ENCODE data around the gene CCNK.

CCNK gene

GRCh38 chr14:99521176-99522024, 40.2 kb downstream of the CCNK start:
- H3K36me3 ChIP-seq (ENCODE audit: insufficient read depth, low read length), result no peaks in the 10 kb centered on the region
- TF ChIP-seq EZH2phosphoT487 (IDR thresholded peaks at IDR 0.05; ENCODE audit: borderline replicate concordance) (no peak), CTCF (conservative IDR thresholded peaks at IDR 0.05; ENCODE audit: low read length) (no peak)
- H3K9me2 ChIP-seq (replicated peaks; ENCODE audit: low read depth, low read length), result no peaks in the 10 kb centered on the region

GRCh38 chr14:99522025-99522401, 40.8 kb downstream of the CCNK start:
- H3K9me3 ChIP-seq (ENCODE audit: insufficient read depth, low read depth, low read length), result no peaks in the 10 kb centered on the region
- no peaks in the 10 kb centered on the region for H3K4me1 ChIP-seq (ENCODE audit: insufficient read depth, low read length, poor library complexity, severe bottlenecking)
- H3K4me3 ChIP-seq (ENCODE audit: low read length, poor library complexity, severe bottlenecking), result no peak overlapping the region
- no peak overlapping the region for H3K4me2 ChIP-seq (ENCODE audit: low read depth, low read length, poor library complexity, severe bottlenecking)
- no peak for TF ChIP-seq EZH2phosphoT487 (IDR thresholded peaks at IDR 0.05; ENCODE audit: borderline replicate concordance)
- no peak for TF ChIP-seq CTCF (conservative IDR thresholded peaks at IDR 0.05; ENCODE audit: low read length)
- H4K20me1 ChIP-seq (ENCODE audit: insufficient read depth, low read length, poor library complexity, severe bottlenecking), result peaks cover 8% of the 10 kb centered on the region
- H3K9ac ChIP-seq (ENCODE audit: low read depth, low read length, poor library complexity, severe bottlenecking), result no peak overlapping the region
- no peaks in the 10 kb centered on the region for H3K27me3 ChIP-seq (ENCODE audit: insufficient read depth, low read length, poor library complexity, severe bottlenecking)
- H3K36me3 ChIP-seq (ENCODE audit: insufficient read depth, low read length), result no peaks in the 10 kb centered on the region
- H3F3A ChIP-seq (ENCODE audit: low read depth), result no peaks in the 10 kb centered on the region
- H3K9me2 ChIP-seq (replicated peaks; ENCODE audit: low read depth, low read length), result no peaks in the 10 kb centered on the region
- H2AFZ ChIP-seq (ENCODE audit: low read length), result no peak overlapping the region
- no peaks in the 10 kb centered on the region for H3K79me2 ChIP-seq (ENCODE audit: insufficient read depth, low read length)

More at GRCh38 chr14:99521176-99522024, 40.2 kb downstream of the CCNK start:
- Histone ChIP-seq H3K4me2 (ENCODE audit: low read depth, low read length, poor library complexity, severe bottlenecking) (no peak overlapping the region), H3F3A (ENCODE audit: low read depth) (no peaks in the 10 kb centered on the region), H2AFZ (ENCODE audit: low read length) (no peak overlapping the region), H3K4me3 (ENCODE audit: low read length, poor library complexity, severe bottlenecking) (no peak overlapping the region), H3K9ac (ENCODE audit: low read depth, low read length, poor library complexity, severe bottlenecking) (no peak overlapping the region), H3K27me3 (ENCODE audit: insufficient read depth, low read length, poor library complexity, severe bottlenecking) (no peaks in the 10 kb centered on the region), H3K4me1 (ENCODE audit: insufficient read depth, low read length, poor library complexity, severe bottlenecking) (no peaks in the 10 kb centered on the region), H3K9me3 (ENCODE audit: insufficient read depth, low read depth, low read length) (no peaks in the 10 kb centered on the region), H4K20me1 (ENCODE audit: insufficient read depth, low read length, poor library complexity, severe bottlenecking) (peaks cover 8% of the 10 kb centered on the region), H3K79me2 (ENCODE audit: insufficient read depth, low read length) (no peaks in the 10 kb centered on the region)

GRCh38 chr14:99522457-99522891, 41.3 kb downstream of the CCNK start:
- Histone ChIP-seq H4K20me1 (ENCODE audit: insufficient read depth, low read length, poor library complexity, severe bottlenecking) (peaks cover 8% of the 10 kb centered on the region), H3K9me3 (ENCODE audit: insufficient read depth, low read depth, low read length) (no peaks in the 10 kb centered on the region), H3K4me3 (ENCODE audit: low read length, poor library complexity, severe bottlenecking) (no peak overlapping the region), H3K4me1 (ENCODE audit: insufficient read depth, low read length, poor library complexity, severe bottlenecking) (no peaks in the 10 kb centered on the region), H3K9ac (ENCODE audit: low read depth, low read length, poor library complexity, severe bottlenecking) (no peak overlapping the region), H3K9me2 (replicated peaks; ENCODE audit: low read depth, low read length) (no peaks in the 10 kb centered on the region), H3K27me3 (ENCODE audit: insufficient read depth, low read length, poor library complexity, severe bottlenecking) (no peaks in the 10 kb centered on the region), H3K79me2 (ENCODE audit: insufficient read depth, low read length) (no peaks in the 10 kb centered on the region), H3K36me3 (ENCODE audit: insufficient read depth, low read length) (no peaks in the 10 kb centered on the region), H3K4me2 (ENCODE audit: low read depth, low read length, poor library complexity, severe bottlenecking) (no peak overlapping the region), H2AFZ (ENCODE audit: low read length) (no peak overlapping the region), H3F3A (ENCODE audit: low read depth) (no peaks in the 10 kb centered on the region)
- TF ChIP-seq CTCF (conservative IDR thresholded peaks at IDR 0.05; ENCODE audit: low read length) (no peak), EZH2phosphoT487 (IDR thresholded peaks at IDR 0.05; ENCODE audit: borderline replicate concordance) (no peak)

Data from Loucy (cell line).